ENCODE results near the gene GARNL3.

GARNL3 gene

GRCh38 chr9:127411122-127411521, 146.5 kb downstream of the GARNL3 start:
- DNase-seq, result no peak

- DNase-seq, result no peak
Measured at GRCh38 chr9:127415141-127415540, 150.6 kb downstream of the GARNL3 start.

GRCh38 chr9:127415657-127416056, 151.1 kb downstream of the GARNL3 start:
- DNase-seq, result no peak

GRCh38 chr9:127417131-127418036, 152.8 kb downstream of the GARNL3 start:
- no peak for DNase-seq

GRCh38 chr9:127418037-127418471, 153.5 kb downstream of the GARNL3 start:
- DNase-seq, result peak; percentile 14

GRCh38 chr9:127419348-127419747, 154.8 kb downstream of the GARNL3 start:
- no peak for DNase-seq

- no peak for DNase-seq
Measured at GRCh38 chr9:127421057-127421456, 156.5 kb downstream of the GARNL3 start.

GRCh38 chr9:127422133-127422782, 157.7 kb downstream of the GARNL3 start:
- no peak for DNase-seq

GRCh38 chr9:127422787-127423186, 158.2 kb downstream of the GARNL3 start:
- DNase-seq, result no peak

GRCh38 chr9:127423476-127423933, 158.9 kb downstream of the GARNL3 start:
- no peak for DNase-seq

GRCh38 chr9:127423934-127424675, 159.5 kb downstream of the GARNL3 start, which contains the start of gene ZNF79:
Gene ZNF79 (plus strand): TSS chr9:127424382. CDS start chr9:127424788, 406 bp downstream.
- DNase-seq, result peak; percentile 87

GRCh38 chr9:127424676-127424999, 160.1 kb downstream of the GARNL3 start:
- DNase-seq, result no peak

GRCh38 chr9:127426756-127427155, 162.2 kb downstream of the GARNL3 start:
- no peak for DNase-seq

- DNase-seq, result no peak
Measured at GRCh38 chr9:127428348-127428747, 163.8 kb downstream of the GARNL3 start.

- no peak for DNase-seq
Measured at GRCh38 chr9:127430415-127430814, 165.8 kb downstream of the GARNL3 start.

- no peak for DNase-seq
Measured at GRCh38 chr9:127437497-127438264, 173.1 kb downstream of the GARNL3 start.

- DNase-seq, result no peak
Measured at GRCh38 chr9:127438394-127438793, 173.8 kb downstream of the GARNL3 start.
